NCI-H774 (cell line): ENCODE measurements around the gene ATP6V1C2.

Source experiments
- DNase-seq: peaks from one replicate; lab custom pipeline; 2025; lab: John Stamatoyannopoulos, UW

ATP6V1C2 gene

GRCh38 chr2:10721396-10722251, at the start of gene ATP6V1C2:
ATP6V1C2 (plus strand) TSS chr2:10721630; CDS start chr2:10722850, 1,220 bp downstream.
- DNase-seq, result peak; percentile 48

GRCh38 chr2:10675131-10675530, 46.3 kb upstream of the ATP6V1C2 start:
- no peak for DNase-seq

- DNase-seq, result no peak
Measured at GRCh38 chr2:10678225-10678624, 43.2 kb upstream of the ATP6V1C2 start.

GRCh38 chr2:10680214-10680613, 41.2 kb upstream of the ATP6V1C2 start:
- DNase-seq, result no peak

- no peak for DNase-seq
Measured at GRCh38 chr2:10680957-10681356, 40.5 kb upstream of the ATP6V1C2 start.

GRCh38 chr2:10686176-10686730, 35.2 kb upstream of the ATP6V1C2 start:
- DNase-seq, result no peak

- no peak for DNase-seq
Measured at GRCh38 chr2:10688921-10689807, 32.3 kb upstream of the ATP6V1C2 start.

- no peak for DNase-seq
Measured at GRCh38 chr2:10691521-10691920, 29.9 kb upstream of the ATP6V1C2 start.

- DNase-seq, result no peak
Measured at GRCh38 chr2:10700078-10700803, 21.2 kb upstream of the ATP6V1C2 start.

- no peak for DNase-seq
Measured at GRCh38 chr2:10704034-10704594, 17.3 kb upstream of the ATP6V1C2 start.

- no peak for DNase-seq
Measured at GRCh38 chr2:10706033-10706432, 15.4 kb upstream of the ATP6V1C2 start.

GRCh38 chr2:10707831-10708230, 13.6 kb upstream of the ATP6V1C2 start:
- DNase-seq, result no peak

GRCh38 chr2:10709290-10709939, 12.0 kb upstream of the ATP6V1C2 start:
- DNase-seq, result no peak

GRCh38 chr2:10712185-10712809, 9.1 kb upstream of the ATP6V1C2 start:
- no peak for DNase-seq

GRCh38 chr2:10716581-10716980, 4.8 kb upstream of the ATP6V1C2 start:
- no peak for DNase-seq

- DNase-seq, result no peak
Measured at GRCh38 chr2:10717628-10718027, 3.8 kb upstream of the ATP6V1C2 start.

GRCh38 chr2:10720306-10720705, 1.1 kb upstream of the ATP6V1C2 start:
- no peak for DNase-seq

GRCh38 chr2:10720947-10721395, 459 bp upstream of the ATP6V1C2 start:
- DNase-seq, result peak; percentile 63

GRCh38 chr2:10722252-10722825, 909 bp downstream of the ATP6V1C2 start:
- DNase-seq, result no peak

GRCh38 chr2:10732924-10733565, 11.6 kb downstream of the ATP6V1C2 start:
- no peak for DNase-seq
